Measurements from ENCODE around the gene GNA12.

Gene GNA12

DNA sequence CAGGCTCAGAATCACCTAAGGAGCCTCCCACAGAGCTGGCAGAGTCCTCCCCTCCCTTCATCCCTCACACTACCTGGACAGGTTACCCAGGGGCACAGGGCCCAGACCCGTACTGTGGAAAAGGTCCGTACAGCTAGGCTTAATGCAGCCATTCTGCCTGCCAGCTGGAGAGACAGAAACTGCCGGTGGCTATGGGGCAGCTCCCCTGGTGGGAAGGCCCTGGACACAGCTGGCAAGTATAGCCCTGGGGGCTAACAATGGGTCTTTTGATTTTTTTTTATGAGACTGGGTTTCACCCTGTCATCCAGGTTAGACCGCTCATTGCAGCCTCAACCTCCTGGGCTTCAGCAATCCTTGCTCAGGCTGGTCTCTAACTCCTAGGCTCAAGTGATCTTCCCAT lies 68.3 kb downstream of the GNA12 start:
- no peak for TF ChIP-seq EZH2phosphoT487 (IDR thresholded peaks at IDR 0.05; ENCODE audit: borderline replicate concordance, low read length)
- TF ChIP-seq, protein P1, sequence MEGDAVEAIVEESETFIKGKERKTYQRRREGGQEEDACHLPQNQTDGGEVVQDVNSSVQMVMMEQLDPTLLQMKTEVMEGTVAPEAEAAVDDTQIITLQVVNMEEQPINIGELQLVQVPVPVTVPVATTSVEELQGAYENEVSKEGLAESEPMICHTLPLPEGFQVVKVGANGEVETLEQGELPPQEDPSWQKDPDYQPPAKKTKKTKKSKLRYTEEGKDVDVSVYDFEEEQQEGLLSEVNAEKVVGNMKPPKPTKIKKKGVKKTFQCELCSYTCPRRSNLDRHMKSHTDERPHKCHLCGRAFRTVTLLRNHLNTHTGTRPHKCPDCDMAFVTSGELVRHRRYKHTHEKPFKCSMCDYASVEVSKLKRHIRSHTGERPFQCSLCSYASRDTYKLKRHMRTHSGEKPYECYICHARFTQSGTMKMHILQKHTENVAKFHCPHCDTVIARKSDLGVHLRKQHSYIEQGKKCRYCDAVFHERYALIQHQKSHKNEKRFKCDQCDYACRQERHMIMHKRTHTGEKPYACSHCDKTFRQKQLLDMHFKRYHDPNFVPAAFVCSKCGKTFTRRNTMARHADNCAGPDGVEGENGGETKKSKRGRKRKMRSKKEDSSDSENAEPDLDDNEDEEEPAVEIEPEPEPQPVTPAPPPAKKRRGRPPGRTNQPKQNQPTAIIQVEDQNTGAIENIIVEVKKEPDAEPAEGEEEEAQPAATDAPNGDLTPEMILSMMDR (IDR thresholded peaks at IDR 0.05; ENCODE audit: low read depth, low read length, poor library complexity, severe bottlenecking), result no peak
- no peaks in the 10 kb centered on the region for H3K27me3 ChIP-seq (ENCODE audit: control insufficient read depth, low read length)

DNA sequence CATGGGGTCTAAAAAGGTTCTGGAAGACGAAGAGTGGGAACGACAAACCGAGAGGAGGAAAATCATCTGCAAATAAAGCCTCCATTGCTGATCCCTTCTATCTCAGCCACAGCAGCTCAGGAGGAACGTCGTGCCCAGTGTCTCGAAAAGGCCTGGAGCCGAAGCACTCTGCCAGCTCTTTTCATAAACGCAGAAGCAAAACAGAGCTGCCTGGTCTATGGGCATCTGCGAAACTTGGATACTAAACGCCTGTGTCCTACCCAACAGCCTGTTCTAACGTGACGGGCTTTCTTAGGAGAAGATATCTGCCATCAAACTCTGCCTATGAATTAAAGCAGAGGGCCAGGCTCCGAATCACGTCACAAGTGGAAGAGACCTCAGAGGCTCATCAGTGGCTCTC lies 68.7 kb downstream of the GNA12 start:
- Histone ChIP-seq H3K4me1 (ENCODE audit: control insufficient read depth, low read length) (peaks cover 11% of the 10 kb centered on the region), H3K4me3 (ENCODE audit: low read length) (no peak overlapping the region), H3K9me2 (replicated peaks; ENCODE audit: control insufficient read depth, low read length) (no peaks in the 10 kb centered on the region), H3K27ac (ENCODE audit: low read depth, low read length) (no peak overlapping the region), H4K20me1 (ENCODE audit: control insufficient read depth, insufficient read depth, low read depth, low read length) (no peaks in the 10 kb centered on the region), H3K9me3 (ENCODE audit: control insufficient read depth, insufficient read depth, low read length) (no peaks in the 10 kb centered on the region), H3K4me2 (ENCODE audit: low read length) (no peak overlapping the region), H3K27me3 (ENCODE audit: control insufficient read depth, low read length) (no peaks in the 10 kb centered on the region), H3K36me3 (ENCODE audit: control insufficient read depth, low read length) (no peaks in the 10 kb centered on the region), H3F3A (ENCODE audit: control insufficient read depth, insufficient read depth) (no peaks in the 10 kb centered on the region), H3K79me2 (ENCODE audit: control insufficient read depth, low read length) (no peaks in the 10 kb centered on the region)
- TF ChIP-seq, protein P1 (IDR thresholded peaks at IDR 0.05; ENCODE audit: low read depth, low read length, poor library complexity, severe bottlenecking), result no peak
- TF ChIP-seq EZH2phosphoT487 (IDR thresholded peaks at IDR 0.05; ENCODE audit: borderline replicate concordance, low read length), result no peak

More for the DNA sequence above, 68.3 kb downstream of the GNA12 start:
- H3K27ac ChIP-seq (ENCODE audit: low read depth, low read length), result no peak overlapping the region
- H3K9me3 ChIP-seq (ENCODE audit: control insufficient read depth, insufficient read depth, low read length), result no peaks in the 10 kb centered on the region
- H3K79me2 ChIP-seq (ENCODE audit: control insufficient read depth, low read length), result no peaks in the 10 kb centered on the region
- no peaks in the 10 kb centered on the region for H3K9me2 ChIP-seq (replicated peaks; ENCODE audit: control insufficient read depth, low read length)
- no peaks in the 10 kb centered on the region for H3K36me3 ChIP-seq (ENCODE audit: control insufficient read depth, low read length)
- no peaks in the 10 kb centered on the region for H3F3A ChIP-seq (ENCODE audit: control insufficient read depth, insufficient read depth)
- H3K4me3 ChIP-seq (ENCODE audit: low read length), result no peak overlapping the region
- H4K20me1 ChIP-seq (ENCODE audit: control insufficient read depth, insufficient read depth, low read depth, low read length), result no peaks in the 10 kb centered on the region
- peaks cover 11% of the 10 kb centered on the region for H3K4me1 ChIP-seq (ENCODE audit: control insufficient read depth, low read length)
- no peak overlapping the region for H3K4me2 ChIP-seq (ENCODE audit: low read length)

DNA sequence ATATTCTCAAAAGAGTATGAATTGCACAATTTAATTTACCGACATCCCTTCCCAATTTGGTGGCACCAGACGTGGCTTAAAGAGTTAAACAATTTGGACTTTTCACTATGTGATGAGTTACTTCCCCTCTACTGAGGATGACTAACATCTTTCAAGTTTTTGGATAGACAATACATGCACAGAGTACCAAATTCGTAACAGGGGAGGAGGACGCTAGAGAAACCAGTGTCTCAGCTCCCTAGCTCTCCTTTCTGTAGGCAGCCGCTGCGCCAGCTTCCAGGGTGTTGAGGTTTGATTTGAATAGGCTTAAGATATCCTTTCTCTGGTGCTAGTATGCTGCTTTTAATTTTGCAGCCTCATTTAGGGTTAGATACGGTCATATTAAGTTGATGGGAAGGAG lies 69.2 kb downstream of the GNA12 start:
- no peaks in the 10 kb centered on the region for H4K20me1 ChIP-seq (ENCODE audit: control insufficient read depth, insufficient read depth, low read depth, low read length)
- no peaks in the 10 kb centered on the region for H3K79me2 ChIP-seq (ENCODE audit: control insufficient read depth, low read length)
- TF ChIP-seq, protein P1 (IDR thresholded peaks at IDR 0.05; ENCODE audit: low read depth, low read length, poor library complexity, severe bottlenecking), result no peak
- TF ChIP-seq EZH2phosphoT487 (IDR thresholded peaks at IDR 0.05; ENCODE audit: borderline replicate concordance, low read length), result no peak
- no peaks in the 10 kb centered on the region for H3K27me3 ChIP-seq (ENCODE audit: control insufficient read depth, low read length)
- peaks cover 11% of the 10 kb centered on the region for H3K4me1 ChIP-seq (ENCODE audit: control insufficient read depth, low read length)
- H3K9me3 ChIP-seq (ENCODE audit: control insufficient read depth, insufficient read depth, low read length), result no peaks in the 10 kb centered on the region
- no peak overlapping the region for H3K4me2 ChIP-seq (ENCODE audit: low read length)
- H3K36me3 ChIP-seq (ENCODE audit: control insufficient read depth, low read length), result no peaks in the 10 kb centered on the region
- no peak overlapping the region for H3K4me3 ChIP-seq (ENCODE audit: low read length)
- no peaks in the 10 kb centered on the region for H3F3A ChIP-seq (ENCODE audit: control insufficient read depth, insufficient read depth)
- no peaks in the 10 kb centered on the region for H3K9me2 ChIP-seq (replicated peaks; ENCODE audit: control insufficient read depth, low read length)
- no peak overlapping the region for H3K27ac ChIP-seq (ENCODE audit: low read depth, low read length)

DNA sequence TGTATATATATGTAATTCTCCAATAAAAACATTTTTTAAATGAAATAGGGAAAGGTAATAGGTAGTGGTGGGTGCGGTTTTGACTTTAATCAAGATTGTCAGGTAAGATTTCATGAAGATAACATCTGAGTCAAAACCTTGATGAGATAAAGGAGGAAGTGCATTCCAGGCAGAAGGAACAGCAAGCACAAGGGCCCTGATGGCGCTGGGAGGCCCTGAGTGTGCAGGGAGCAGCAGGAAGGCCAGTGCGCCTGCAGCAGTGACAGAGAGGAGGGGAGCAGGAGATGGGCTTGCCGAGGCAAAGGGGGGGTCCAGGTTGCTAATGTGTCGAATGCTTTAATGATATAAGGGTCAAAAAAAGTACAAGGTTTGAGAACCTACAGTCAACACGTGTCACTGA lies 69.8 kb downstream of the GNA12 start:
- Histone ChIP-seq H3K79me2 (ENCODE audit: control insufficient read depth, low read length) (no peaks in the 10 kb centered on the region), H3K4me3 (ENCODE audit: low read length) (no peak overlapping the region), H3K9me3 (ENCODE audit: control insufficient read depth, insufficient read depth, low read length) (no peaks in the 10 kb centered on the region), H3K27me3 (ENCODE audit: control insufficient read depth, low read length) (no peaks in the 10 kb centered on the region), H3K36me3 (ENCODE audit: control insufficient read depth, low read length) (no peaks in the 10 kb centered on the region), H3K4me1 (ENCODE audit: control insufficient read depth, low read length) (peaks cover 11% of the 10 kb centered on the region), H3K27ac (ENCODE audit: low read depth, low read length) (no peak overlapping the region), H3K4me2 (ENCODE audit: low read length) (no peak overlapping the region), H3F3A (ENCODE audit: control insufficient read depth, insufficient read depth) (no peaks in the 10 kb centered on the region), H4K20me1 (ENCODE audit: control insufficient read depth, insufficient read depth, low read depth, low read length) (no peaks in the 10 kb centered on the region), H3K9me2 (replicated peaks; ENCODE audit: control insufficient read depth, low read length) (no peaks in the 10 kb centered on the region)
- TF ChIP-seq, protein P1 (IDR thresholded peaks at IDR 0.05; ENCODE audit: low read depth, low read length, poor library complexity, severe bottlenecking), result no peak
- TF ChIP-seq EZH2phosphoT487 (IDR thresholded peaks at IDR 0.05; ENCODE audit: borderline replicate concordance, low read length), result no peak
